ENCODE results near the gene FAT4.

- TF ChIP-seq POLR2AphosphoS5 (IDR thresholded peaks at IDR 0.05) (no peak), CTCF (IDR thresholded peaks at IDR 0.05) (no peak), POLR2A (IDR thresholded peaks at IDR 0.05) (no peak)
Observed at GRCh38 chr4:125334926-125335325, 20.2 kb downstream of the FAT4 start.
